ENCODE measurements around the gene ZNHIT3.

The ZNHIT3 gene

DNA sequence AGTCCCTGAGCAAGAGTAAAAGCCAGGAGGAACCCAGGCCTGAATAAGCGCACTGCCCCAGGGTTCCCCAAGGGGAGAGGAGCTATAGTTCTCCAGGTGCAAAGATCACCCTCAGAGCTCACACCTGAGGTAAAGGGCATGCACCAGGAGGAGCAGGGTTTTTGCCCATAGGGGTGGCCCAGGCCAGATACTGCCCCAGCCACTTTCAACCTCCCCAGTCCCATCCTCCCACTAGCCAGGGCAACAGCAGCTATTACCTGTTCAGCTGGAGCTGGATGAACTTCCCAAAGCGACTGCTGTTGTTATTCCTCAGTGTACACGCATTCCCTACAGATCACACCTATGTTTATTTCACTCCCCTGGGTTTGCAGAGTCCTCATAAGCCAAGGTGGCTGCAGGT, 28.4 kb downstream of the ZNHIT3 start:
- no peak for DNase-seq

DNA sequence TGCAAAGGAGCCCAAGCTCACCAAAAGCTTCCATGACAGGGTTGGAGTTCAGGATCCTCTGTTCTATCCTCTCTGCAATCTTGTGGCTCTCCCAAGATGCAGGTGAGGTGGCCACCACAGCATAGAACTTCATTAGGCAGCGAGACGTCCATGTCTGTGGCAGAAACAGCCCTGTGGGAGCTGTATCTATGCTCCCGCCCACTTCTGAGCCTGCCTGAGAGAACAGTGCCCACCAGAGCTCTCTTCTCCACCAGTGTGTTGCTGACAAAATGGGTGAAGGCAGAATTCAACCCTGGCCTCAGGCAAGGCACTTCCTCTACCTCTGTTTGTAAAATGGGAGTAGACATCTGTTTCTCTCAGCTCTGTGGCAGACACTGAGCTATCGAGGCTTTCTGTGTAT, 29.4 kb downstream of the ZNHIT3 start:
- no peak for DNase-seq

DNA sequence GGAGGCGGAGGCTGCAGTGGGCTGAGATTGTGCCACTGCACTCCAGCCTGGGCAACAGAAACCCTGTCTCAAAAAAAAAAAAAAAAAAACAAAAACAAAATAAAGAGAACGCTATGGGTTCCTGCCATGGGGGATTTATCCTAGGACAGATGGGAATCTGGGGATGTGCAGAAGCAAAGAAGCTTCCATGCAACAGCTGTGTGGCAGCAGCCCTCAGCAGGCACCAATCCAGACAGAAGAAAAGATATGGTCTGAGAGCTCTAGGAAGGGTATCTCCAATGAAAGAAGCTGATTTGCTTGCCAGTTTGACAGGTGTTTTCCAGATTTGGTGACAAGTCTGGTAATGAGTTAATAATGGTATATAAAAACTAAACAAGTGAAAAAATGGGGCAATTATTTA, 36.6 kb downstream of the ZNHIT3 start:
- no peak for DNase-seq

DNA sequence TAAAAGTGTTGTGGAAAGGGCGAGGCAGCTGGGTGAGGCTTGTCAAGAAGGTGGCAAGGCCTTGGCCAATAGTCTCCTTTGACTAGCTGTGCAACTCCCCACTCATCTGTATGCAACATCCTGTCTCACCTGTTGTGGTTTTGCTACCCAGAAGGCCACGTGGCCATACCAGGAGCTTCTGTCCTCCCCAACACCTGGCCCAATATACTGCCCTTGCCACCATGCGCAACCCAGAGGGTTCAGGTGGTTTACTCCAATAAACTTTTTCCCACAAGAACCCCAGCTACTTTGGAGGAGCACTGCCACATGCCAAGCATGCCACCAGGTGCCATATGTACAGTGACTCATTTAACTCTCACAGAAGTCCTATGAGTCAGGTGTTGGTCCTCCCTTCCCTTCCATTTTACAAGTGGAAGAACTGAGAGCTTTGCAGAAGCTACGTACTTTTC, 38.0 kb downstream of the ZNHIT3 start:
- DNase-seq: no peak

DNA sequence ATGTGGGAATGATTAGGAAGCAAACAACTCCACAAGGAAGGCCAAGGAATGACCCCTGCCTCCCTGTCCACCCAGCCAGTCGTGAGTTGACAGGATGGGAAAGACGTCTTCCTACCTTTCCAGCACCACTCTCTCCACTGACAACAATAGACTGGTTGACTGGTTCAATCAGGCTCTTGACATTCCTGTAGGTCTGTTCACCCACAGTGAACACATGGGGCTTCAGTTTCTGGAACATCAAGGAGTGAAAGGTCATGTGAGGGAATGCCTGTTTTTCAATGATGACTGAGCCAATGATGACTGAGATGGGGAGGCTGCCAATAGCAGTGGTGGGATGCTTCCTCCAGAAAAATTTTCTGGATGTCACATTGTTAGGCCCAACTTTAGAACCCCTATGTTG, 38.6 kb downstream of the ZNHIT3 start:
- no peak for DNase-seq

DNA sequence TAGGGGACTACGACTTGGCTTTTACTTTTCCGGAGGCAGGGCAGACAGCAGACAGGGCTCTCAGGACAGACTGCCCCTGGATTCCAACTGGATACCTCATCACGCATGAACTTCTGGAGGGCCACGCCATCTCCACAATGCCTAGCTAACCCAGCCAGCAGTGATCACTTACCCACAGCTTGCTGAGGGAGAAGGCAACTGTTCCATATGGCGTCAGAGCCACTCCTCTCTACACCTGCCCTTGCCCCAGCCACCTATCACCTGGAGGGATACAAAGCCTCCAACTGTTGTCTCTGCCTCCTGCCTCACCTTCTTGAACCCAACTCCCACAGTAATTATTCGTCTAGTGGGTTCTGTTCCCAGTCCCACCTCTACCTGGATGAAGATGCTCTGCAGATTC, 39.4 kb downstream of the ZNHIT3 start:
- no peak for DNase-seq

DNA sequence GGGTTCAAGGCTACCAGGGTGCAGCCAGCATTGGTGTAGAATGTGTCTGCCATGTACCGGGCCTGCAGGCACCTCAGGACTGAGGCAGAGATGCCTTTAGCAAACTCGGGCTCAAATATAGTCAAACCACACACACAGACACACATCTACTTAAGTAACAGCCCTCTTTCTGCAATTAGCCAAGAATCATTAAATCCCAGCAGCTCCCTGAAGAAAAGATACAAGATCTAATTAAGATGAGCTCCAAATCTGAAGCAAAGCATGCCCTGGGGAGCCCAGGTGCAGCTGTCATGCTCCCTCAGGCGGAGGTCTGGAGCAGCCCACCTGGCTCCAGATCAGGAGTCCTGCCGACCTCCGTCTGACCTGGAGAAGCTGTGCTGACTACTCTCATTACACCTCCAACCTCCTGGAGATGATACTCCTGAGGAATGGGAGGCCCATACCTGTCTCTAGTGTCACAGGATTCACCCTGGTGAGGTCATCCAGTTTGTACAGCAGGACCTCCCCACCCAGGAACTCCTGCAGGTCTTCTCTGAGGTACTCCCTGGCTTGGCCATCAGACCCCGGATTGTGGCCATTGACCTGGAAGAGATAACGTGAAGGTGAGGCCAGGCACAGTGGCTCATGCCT, 41.3 kb downstream of the ZNHIT3 start:
- no peak for DNase-seq

DNA sequence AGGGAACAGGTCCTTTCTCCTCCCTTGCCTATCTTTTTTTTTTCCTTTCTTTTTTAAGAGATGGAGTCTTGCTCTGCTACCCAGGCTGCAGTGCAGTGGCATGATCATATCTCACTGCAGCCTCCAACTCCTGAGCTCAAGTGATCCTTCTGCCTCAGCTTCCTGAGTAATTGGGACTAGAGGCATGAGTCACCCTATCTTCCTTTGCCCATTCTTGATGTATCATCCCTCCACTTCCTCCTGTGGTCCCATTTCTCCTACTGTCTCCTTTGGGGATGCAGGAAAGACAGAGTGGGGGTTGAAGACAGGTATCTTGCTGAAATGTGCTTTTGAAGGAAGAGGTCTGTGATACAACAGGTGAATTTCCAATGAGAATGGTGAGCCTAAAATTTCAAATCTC, 42.6 kb downstream of the ZNHIT3 start:
- DNase-seq: no peak

DNA sequence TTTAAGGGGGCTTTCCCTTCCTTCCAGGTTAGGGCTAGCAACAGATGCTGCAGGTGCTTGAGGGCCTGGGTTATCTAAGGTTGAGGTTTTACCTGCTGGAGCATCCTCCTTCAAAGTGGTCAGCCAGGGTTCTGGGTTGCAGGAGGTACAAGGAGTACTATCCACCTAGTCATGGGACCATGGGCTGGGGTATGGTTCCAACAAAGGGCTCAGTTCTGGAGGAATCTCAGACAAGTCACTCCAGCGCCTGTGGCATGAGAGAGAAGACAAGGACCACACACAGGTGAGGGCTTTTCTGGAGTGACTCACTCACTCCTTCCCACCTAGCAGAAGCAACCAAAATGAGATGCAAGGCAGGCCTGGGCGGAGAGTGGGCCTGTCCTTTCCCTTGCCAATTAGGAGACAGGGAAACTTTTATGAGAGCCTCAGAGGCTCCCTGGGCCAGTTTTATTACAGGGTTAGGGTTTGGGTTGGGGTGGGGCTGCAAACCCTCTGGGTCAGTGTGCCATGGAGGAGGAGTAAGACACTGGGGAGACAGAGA, 46.0 kb downstream of the ZNHIT3 start:
- no peak for DNase-seq

DNA sequence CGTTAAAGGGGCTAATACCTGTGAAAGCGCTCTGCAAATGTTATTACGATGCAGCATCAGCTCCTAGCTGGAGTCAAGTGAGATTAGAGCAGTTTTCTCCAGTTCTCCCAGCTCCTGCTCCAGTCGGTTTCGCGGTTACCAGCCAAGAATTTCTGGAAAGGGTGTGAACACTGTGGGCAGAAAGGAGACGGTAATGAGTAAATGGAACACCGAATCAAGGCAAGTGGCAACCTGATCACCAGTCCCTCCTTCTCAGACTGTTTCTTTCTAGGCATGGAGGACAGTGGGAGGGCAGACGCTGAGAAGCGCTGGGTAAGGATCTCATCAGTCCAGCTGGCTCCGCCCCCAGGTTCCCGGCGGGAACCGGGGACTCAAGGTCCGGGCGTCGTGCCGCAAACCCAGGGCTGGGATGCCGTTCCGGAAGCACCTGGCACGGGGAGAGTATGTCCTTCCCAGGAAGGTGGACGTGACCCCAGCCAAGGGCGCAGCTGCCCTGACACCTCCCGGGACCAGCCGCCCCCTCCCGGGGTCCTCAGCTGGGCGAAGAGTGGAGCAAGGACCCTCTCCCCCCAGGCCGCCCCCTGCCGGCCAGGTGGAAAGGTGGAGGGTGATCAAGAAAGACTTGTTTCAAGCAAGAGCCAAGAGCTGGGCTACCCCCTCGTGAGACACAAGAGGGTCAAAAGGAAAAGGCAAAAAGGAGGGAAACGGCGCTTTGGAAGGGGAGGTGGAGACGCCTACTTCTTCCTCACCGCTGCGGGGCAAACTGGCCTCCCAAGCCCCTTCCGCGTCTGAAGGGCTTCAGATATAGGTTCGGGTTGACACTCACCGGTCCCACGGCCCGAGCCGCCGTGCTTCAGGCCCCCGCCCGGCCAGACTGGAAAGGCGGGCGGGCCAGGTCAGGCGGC, 47.7 kb downstream of the ZNHIT3 start:
- no peak for DNase-seq

DNA sequence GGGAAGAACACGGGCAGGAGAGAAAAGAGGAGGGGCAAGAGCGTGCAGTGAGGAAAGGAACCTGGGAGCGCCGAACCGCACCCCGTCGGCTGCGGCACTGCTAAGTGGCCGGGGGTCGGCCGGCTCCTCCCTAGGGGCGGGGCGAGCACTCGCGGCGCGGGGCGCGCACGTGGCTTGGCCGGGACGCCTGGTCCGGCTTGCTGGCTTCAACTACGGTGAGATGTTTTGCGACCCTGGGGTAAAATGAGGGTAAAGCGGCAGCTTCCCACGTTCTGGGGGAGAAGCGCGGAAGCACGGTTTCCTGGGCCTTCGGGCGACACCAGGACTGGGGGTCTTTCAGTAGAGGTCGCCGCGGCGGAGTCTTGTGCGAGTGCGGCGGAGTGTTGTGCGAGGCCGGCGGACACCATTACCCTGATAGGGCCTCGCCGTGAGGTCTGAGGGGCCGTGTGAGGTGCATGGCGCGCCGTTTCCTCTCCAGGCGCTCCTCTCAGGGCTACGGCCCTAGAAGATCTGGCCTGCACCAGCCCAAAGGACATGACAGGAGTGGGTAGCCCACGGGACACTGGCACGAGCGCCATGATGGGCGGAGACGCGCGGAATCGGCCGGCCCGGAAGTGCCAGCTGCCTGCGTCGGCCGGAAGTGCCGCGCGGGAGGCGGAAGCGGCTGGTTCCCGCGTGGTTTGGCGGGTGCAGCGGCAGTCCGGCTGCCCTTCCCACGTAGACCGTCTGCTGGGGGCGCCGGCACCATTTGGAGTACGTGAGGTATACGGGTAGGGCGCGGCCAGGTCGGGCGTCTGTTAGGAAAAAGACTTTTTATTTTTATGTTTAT, 48.6 kb downstream of the ZNHIT3 start, which contains the start of the genes MYO19 and PIGW:
Gene MYO19, minus strand, starts transcription at position 29 of the 829 bp plus-strand sequence. CDS start 2,330 bp downstream, outside the sequence.
Gene PIGW, plus strand, starts transcription at position 148 of the 829 bp plus-strand sequence. CDS start 2,115 bp downstream, outside the sequence.
- peak; percentile 60 for DNase-seq

DNA sequence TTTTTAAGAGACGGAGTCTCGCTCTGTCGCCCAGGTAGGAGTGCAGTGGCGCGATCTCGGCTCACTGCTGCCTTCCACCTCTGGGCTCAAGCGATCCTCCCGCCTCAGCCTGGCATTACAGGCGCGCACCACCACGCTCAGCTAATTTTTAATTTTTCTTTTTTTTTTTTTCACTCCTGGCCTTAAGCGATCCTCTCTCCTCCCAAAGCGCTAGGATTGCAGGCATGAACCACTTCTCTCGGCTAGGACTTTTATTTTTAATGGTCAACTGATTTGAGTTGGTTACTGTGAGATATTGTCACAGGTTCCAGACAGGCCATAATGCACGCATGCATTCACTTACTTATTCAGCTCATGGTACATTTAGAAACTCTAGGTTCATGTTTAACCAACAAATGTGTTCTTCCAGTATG, 49.2 kb downstream of the ZNHIT3 start:
- no peak for DNase-seq

DNA sequence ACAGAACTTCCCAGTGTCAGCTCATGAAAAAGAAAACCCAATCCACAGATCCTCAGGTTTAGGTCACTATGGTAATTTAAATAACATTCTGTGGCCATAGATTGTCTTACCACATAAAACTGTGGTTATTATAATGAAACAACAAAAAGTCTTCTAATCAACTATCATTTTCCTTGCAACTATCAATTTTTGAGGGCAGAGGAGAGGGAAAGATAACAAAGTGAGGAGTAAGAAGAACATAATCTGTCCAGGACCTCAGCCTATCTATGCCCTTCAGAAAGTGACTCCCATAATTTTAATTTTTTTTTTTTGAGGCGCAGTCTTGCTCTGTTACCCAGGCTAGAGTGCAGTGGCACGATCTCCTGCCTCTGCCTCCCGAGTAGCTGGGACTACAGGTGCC, 54.2 kb downstream of the ZNHIT3 start:
- DNase-seq: no peak

DNA sequence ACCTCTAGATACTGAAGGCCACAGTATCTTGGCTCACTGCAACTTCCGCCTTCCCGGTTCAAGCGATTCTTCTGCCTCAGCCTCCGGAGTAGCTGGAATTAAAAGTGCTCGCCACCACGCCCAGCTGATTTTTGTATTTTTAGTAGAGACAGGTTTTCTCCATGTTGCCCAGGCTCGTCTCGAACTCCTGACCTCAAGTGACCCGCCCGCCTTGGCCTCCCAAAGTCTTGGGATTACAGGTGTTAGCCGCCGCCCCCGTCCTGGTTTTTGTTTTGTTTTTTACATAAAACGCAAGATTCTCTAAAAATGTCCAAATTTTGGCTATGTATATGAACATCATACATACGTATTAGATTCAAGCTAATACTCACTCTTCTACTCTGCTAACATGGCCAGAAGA, 56.3 kb downstream of the ZNHIT3 start:
- no peak for DNase-seq

DNA sequence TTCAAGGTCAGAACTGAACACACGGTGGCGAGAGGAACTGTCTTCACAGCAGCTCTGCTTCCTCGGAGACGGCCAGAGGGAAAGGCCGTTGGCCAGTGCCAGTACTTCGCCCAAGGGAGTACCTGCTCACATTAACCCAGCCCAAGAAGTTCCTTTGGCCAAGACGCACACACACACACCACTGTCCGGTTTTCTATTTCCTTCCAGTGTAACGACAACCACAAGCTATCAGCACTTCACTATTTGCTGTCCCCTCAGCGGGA, 57.5 kb downstream of the ZNHIT3 start:
- no peak for DNase-seq

DNA sequence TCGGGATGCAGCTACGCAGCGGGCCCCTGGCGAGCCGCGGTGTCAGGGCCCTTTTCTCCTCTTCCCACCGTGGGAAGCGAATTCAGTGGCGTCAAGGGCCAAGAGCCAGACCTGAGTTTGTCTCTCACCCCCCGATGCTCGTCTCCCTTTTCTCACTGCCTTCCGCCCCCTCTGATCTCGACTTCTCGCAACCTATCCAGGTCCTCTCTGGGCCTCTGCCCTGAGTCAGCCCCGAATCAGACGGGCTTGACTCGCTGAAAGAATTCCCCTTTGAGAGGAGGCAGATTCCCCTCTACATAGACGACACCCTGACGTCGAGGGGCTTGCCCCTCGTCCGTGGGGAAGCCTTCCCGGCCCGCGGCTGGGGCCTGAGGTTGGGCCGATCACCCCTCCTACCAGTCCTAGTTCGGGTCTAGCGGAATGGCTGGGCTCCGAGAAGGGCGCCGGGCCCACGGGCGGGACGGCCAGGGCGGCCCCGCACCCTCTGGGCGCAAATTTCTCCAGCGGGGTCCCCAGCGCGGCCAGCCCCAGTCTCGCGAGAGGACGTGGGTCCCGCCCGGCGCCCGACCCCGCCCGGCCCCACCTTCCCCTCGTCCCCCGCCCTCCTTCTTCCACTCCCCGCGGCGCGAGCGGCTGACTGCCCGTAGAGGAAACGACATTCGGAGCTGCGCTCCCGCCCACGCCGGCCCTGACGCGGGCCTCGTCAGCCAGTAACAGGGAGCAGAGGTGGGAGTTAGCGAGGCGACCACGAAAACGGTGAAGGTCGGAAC, 58.0 kb downstream of the ZNHIT3 start, which contains the start of gene GGNBP2:
Gene GGNBP2, plus strand, starts transcription at position 613 of the 770 bp plus-strand sequence. CDS start 806 bp downstream, outside the sequence.
- peak; percentile 27 for DNase-seq

DNA sequence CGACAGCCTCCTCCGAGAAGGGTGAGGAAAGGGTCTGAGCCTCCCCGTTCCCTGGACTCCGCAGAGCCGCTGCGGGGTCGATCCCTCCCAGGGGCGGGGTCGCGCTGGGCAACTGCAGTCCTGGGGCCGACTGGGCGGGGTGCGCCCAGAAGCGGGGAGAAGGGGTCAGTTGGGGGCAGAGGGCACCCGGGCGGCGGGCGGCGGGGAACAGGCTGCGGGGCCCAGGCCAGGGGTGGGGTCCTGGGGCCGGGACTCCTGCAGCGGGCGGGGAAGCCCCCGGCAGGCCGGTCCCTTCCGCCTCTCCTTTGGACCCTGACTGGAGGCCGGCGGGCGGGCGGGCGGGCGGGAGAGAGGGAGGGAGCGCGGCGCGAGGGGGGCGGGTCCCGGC, 58.6 kb downstream of the ZNHIT3 start:
- DNase-seq: no peak
